IMR-90 (cell line): ENCODE data around the gene TP53AIP1. TPM values are rescaled to one million over a fixed set of nuclear protein-coding genes. Genes with fewer than 3 reads are reported as not detected.
A peak's percentile ranks its signal among the peaks of the same experiment; 100 is the strongest.

Experiments used
- ATAC-seq: fragments of 200-7000 bp; cut with Tn5 transposase; 2 replicates; pipeline ENCODE4 v1.9.1; 2020; ENCODE audit warnings: low read depth, mild to moderate bottlenecking, moderate library complexity
- BruUV-seq: library from RNA; stranded (reverse); fragments of 400-500 nt; replicated peaks from 2 replicates; lab custom pipeline; 2021; lab: Mats Ljungman, UMichigan
- CTCF ChIA-PET: fragments of 300-600 bp; formaldehyde crosslinking; extraction: SDS; loops from one replicate; lab custom pipeline; 2021; ENCODE audit warnings: antibody characterized with exemption; lab: Yijun Ruan, JAX
- POLR2A ChIA-PET: fragments of 300-600 bp; sonication (Branson Sonifier 250); formaldehyde crosslinking; loops from one replicate; lab custom pipeline; 2022; ENCODE audit warnings: antibody characterized with exemption; ENCODE audit not compliant: unreplicated experiment; lab: Charles Lee
- DNase-seq: peaks from one replicate; pipeline ENCODE4 v3.0.0; 2013
- H2AFZ ChIP-seq: replicated peaks from 2 replicates; pipeline ENCODE3; 2013; ENCODE audit warnings: low read length, mild to moderate bottlenecking; ENCODE audit not compliant: poor library complexity
- H2AK5ac ChIP-seq: 2 replicates; pipeline ENCODE4 v1.6.1; 2013; ENCODE audit warnings: low read depth, low read length, inconsistent platforms
- H2AK9ac ChIP-seq: replicated peaks from 2 replicates; pipeline ENCODE3; 2013; ENCODE audit warnings: mild to moderate bottlenecking, low read depth, low read length, moderate library complexity; ENCODE audit not compliant: poor library complexity
- H2BK120ac ChIP-seq: 2 replicates; pipeline ENCODE4 v1.6.1; 2013; ENCODE audit warnings: low read depth, low read length, inconsistent platforms
- H2BK15ac ChIP-seq: 3 replicates; pipeline ENCODE4 v1.6.1; 2013; ENCODE audit warnings: low read depth, low read length, inconsistent platforms
- H2BK20ac ChIP-seq: 2 replicates; pipeline ENCODE4 v1.6.1; 2013; ENCODE audit warnings: low read depth, mild to moderate bottlenecking, inconsistent platforms, low read length, moderate library complexity
- H2BK5ac ChIP-seq: 2 replicates; pipeline ENCODE4 v1.6.1; 2013; ENCODE audit warnings: mild to moderate bottlenecking, low read depth, low read length, inconsistent platforms; ENCODE audit not compliant: poor library complexity, severe bottlenecking
- H3K14ac ChIP-seq: replicated peaks from 2 replicates; pipeline ENCODE4 v1.6.1; 2013; ENCODE audit warnings: low read depth, low read length, inconsistent platforms
- H3K18ac ChIP-seq: 2 replicates; pipeline ENCODE4 v1.6.1; 2013; ENCODE audit warnings: low read depth, low read length, control low read depth
- H3K23ac ChIP-seq: 2 replicates; pipeline ENCODE4 v1.6.1; 2013; ENCODE audit warnings: low read depth, low read length, inconsistent platforms
- H3K27ac ChIP-seq: 2 replicates; pipeline ENCODE4 v1.5.1; 2013; ENCODE audit warnings: mild to moderate bottlenecking, control low read depth, low read length; ENCODE audit not compliant: insufficient read depth
- H3K27me3 ChIP-seq: 2 replicates; pipeline ENCODE4 v1.6.1; 2013; ENCODE audit warnings: low read length; ENCODE audit not compliant: control insufficient read depth, insufficient read depth
- H3K36me3 ChIP-seq: 2 replicates; pipeline ENCODE4 v1.6.1; 2013; ENCODE audit warnings: low read length, mixed read lengths; ENCODE audit not compliant: control insufficient read depth, insufficient read depth
- H3K4ac ChIP-seq: 2 replicates; pipeline ENCODE4 v1.6.1; 2013; ENCODE audit warnings: low read depth, low read length, inconsistent platforms
- H3K4me1 ChIP-seq: 2 replicates; pipeline ENCODE4 v1.6.1; 2013; ENCODE audit warnings: low read length, mixed read lengths; ENCODE audit not compliant: control insufficient read depth, insufficient read depth
- H3K4me2 ChIP-seq: 2 replicates; pipeline ENCODE4 v1.6.1; 2013; ENCODE audit warnings: low read depth, mild to moderate bottlenecking, control low read depth, low read length, moderate library complexity
- H3K4me3 ChIP-seq: 2 replicates; pipeline ENCODE4 v1.5.1; 2013; ENCODE audit warnings: low read depth, mild to moderate bottlenecking, control low read depth, low read length, moderate library complexity; ENCODE audit not compliant: insufficient read depth
- H3K56ac ChIP-seq: 2 replicates; pipeline ENCODE4 v1.6.1; 2013; ENCODE audit warnings: low read length, inconsistent platforms; ENCODE audit not compliant: insufficient read depth; ENCODE audit errors: extremely low read depth
- H3K79me1 ChIP-seq, 2 experiments: 2 replicates each; pipeline ENCODE4 v1.6.1; 2013; ENCODE audit warnings: low read length in 2 of 2, inconsistent platforms in 1 of 2, low read depth in 1 of 2
- H3K9ac ChIP-seq: 2 replicates; pipeline ENCODE4 v1.6.1; 2013; ENCODE audit warnings: low read depth, low read length, control low read depth
- H3K9me1 ChIP-seq: 2 replicates; pipeline ENCODE4 v1.6.1; 2013; ENCODE audit warnings: low read length, inconsistent platforms; ENCODE audit not compliant: insufficient read depth
- H3K9me3 ChIP-seq: 2 replicates; pipeline ENCODE4 v1.6.1; 2013; ENCODE audit warnings: low read length; ENCODE audit not compliant: control insufficient read depth, insufficient read depth
- H4K20me1 ChIP-seq: 2 replicates; pipeline ENCODE4 v1.6.1; 2013; ENCODE audit warnings: low read length, inconsistent platforms; ENCODE audit not compliant: insufficient read depth
- H4K5ac ChIP-seq: 2 replicates; pipeline ENCODE4 v1.6.1; 2013; ENCODE audit warnings: mild to moderate bottlenecking, low read depth, low read length, control low read depth
- H4K8ac ChIP-seq, 2 experiments: 2 replicates each; pipeline ENCODE4 v1.6.1; 2013; ENCODE audit warnings: low read depth in 2 of 2, low read length in 2 of 2, control low read depth in 1 of 2, inconsistent platforms in 1 of 2
- H4K91ac ChIP-seq: 2 replicates; pipeline ENCODE4 v1.6.1; 2013; ENCODE audit warnings: low read depth, low read length, inconsistent platforms; ENCODE audit not compliant: insufficient read depth
- BHLHE40 ChIP-seq: fragments of 150-350 bp; IDR thresholded peaks from 2 replicates; pipeline ENCODE4 v1.6.1; 2016; ENCODE audit warnings: mild to moderate bottlenecking, low read depth, low read length
- CEBPB ChIP-seq: IDR thresholded peaks from 2 replicates; pipeline ENCODE4 v1.6.1; 2012; ENCODE audit warnings: low read depth, low read length, improper control_type of control experiment
- CHD1 ChIP-seq: IDR thresholded peaks from 2 replicates; pipeline ENCODE4 v1.6.1; 2012; ENCODE audit warnings: low read depth, low read length, improper control_type of control experiment
- CTCF ChIP-seq: conservative IDR thresholded peaks from 2 replicates; pipeline ENCODE4 v1.5.1; 2012; ENCODE audit warnings: mild to moderate bottlenecking, low read depth, low read length, improper control_type of control experiment
- ELK1 ChIP-seq: fragments of 150-350 bp; IDR thresholded peaks from 2 replicates; pipeline ENCODE4 v1.6.1; 2016; ENCODE audit warnings: low read depth, mild to moderate bottlenecking, low read length, moderate library complexity, borderline replicate concordance
- FOS ChIP-seq: fragments of 150-350 bp; IDR thresholded peaks from 2 replicates; pipeline ENCODE4 v1.6.1; 2016; ENCODE audit warnings: low read depth, low read length
- MAFK ChIP-seq: IDR thresholded peaks from 2 replicates; pipeline ENCODE4 v1.6.1; 2012; ENCODE audit warnings: low read depth, low read length, improper control_type of control experiment
- MAZ ChIP-seq: IDR thresholded peaks from 2 replicates; pipeline ENCODE4 v1.6.1; 2012; ENCODE audit warnings: low read depth, mild to moderate bottlenecking, low read length, improper control_type of control experiment, moderate library complexity, borderline replicate concordance
- MXI1 ChIP-seq: IDR thresholded peaks from 2 replicates; pipeline ENCODE4 v1.6.1; 2012; ENCODE audit warnings: low read depth, mild to moderate bottlenecking, low read length, moderate library complexity, borderline replicate concordance
- NFE2L2 ChIP-seq: fragments of 150-350 bp; IDR thresholded peaks from 2 replicates; pipeline ENCODE4 v1.6.1; 2016; ENCODE audit warnings: low read depth, mild to moderate bottlenecking, low read length
- POLR2A ChIP-seq: IDR thresholded peaks from 2 replicates; pipeline ENCODE4 v1.6.1; 2012; ENCODE audit warnings: mild to moderate bottlenecking, low read depth, low read length
- RAD21 ChIP-seq: IDR thresholded peaks from 2 replicates; pipeline ENCODE4 v1.6.1; 2012; ENCODE audit warnings: low read length, improper control_type of control experiment
- RFX5 ChIP-seq: IDR thresholded peaks from 2 replicates; pipeline ENCODE4 v1.8.0; 2012; ENCODE audit warnings: low read depth, mild to moderate bottlenecking, low read length, moderate library complexity
- SMC3 ChIP-seq: fragments of 150-350 bp; IDR thresholded peaks from 2 replicates; pipeline ENCODE4 v1.6.1; 2016; ENCODE audit warnings: low read depth, mild to moderate bottlenecking, antibody characterized with exemption, low read length, moderate library complexity
- USF2 ChIP-seq: fragments of 150-350 bp; IDR thresholded peaks from 2 replicates; pipeline ENCODE4 v1.6.1; 2017; ENCODE audit warnings: mild to moderate bottlenecking, antibody characterized with exemption, low read length, low read depth
- WGBS, 2 experiments: methylation state at CpG; one replicate each; pipeline versions ENCODE4 v1.1.5 to v1.1.7; 2013; ENCODE audit warnings: missing lambda C conversion rate in 2 of 2; ENCODE audit not compliant: insufficient read length in 1 of 2; ENCODE audit errors: extremely low coverage in 2 of 2; 5-methylcytosine and 5-hydroxymethylcytosine counted together
- dilution Hi-C: fragments of 300-500 bp; cut with HindIII; formaldehyde crosslinking; loops from one replicate; pipeline ENCODE4 v1.14.3; 2018; ENCODE audit warnings: low sequenced_read_pairs; ENCODE audit not compliant: unreplicated experiment
- in situ Hi-C: fragments of 300-500 bp; cut with MboI; formaldehyde crosslinking; loops from 3 replicates; pipeline ENCODE4 v1.14.3; 2019; ENCODE audit warnings: low sequenced_read_pairs, inconsistent platforms, mixed read lengths
- intact Hi-C: fragments of 100-400 bp; cut with micrococcal nuclease; formaldehyde crosslinking; loops from 2 replicates; pipeline ENCODE4 v1.10.0; 2022
- polyA plus RNA-seq, 3 experiments: library from polyadenylated mRNA; depleted of rRNA; stranded (reverse); fragments of >200 nt; gene quantifications; 2 replicates each; pipeline ENCODE4 v1.2.3, GENCODE V29; 2012; ENCODE audit warnings: low replicate concordance in 1 of 3
- total RNA-seq: library from RNA; depleted of rRNA; stranded (reverse); fragments of >200 nt; gene quantifications from 2 replicates; pipeline ENCODE4 v1.2.3, GENCODE V29; 2012

Gene TP53AIP1
- total and polyA plus RNA-seq, 2 of the 4 experiments (the other 2 are of a cell fraction) = not detected

- no peak overlapping the region for H2BK15ac ChIP-seq
- no peak for ATAC-seq
- dilution Hi-C loops (no loop called here), in situ Hi-C loops (no loop called here), intact Hi-C loops (no loop called here)
- no peaks in the 10 kb centered on the region for H3K9me3 ChIP-seq
- H3K36me3 ChIP-seq = no peaks in the 10 kb centered on the region
- no peak overlapping the region for H3K18ac ChIP-seq
- ChIA-PET POLR2A (no interaction called here), CTCF (no interaction called here)
- H3K4me2 ChIP-seq = no peak overlapping the region
- H3K9ac ChIP-seq = no peak overlapping the region
- no peak overlapping the region for H2AFZ ChIP-seq
- H2BK5ac ChIP-seq = no peak overlapping the region
- no peak overlapping the region for H2BK120ac ChIP-seq
- no peak overlapping the region for H3K4me3 ChIP-seq
- no peaks in the 10 kb centered on the region for H3K79me1 ChIP-seq
- WGBS, 2 experiments = 83% methylated on average over 3 of the region's 13 CpGs; no CpG with 5 or more reads in 1 of the 2 experiments
- no peak overlapping the region for H4K91ac ChIP-seq
- no peak overlapping the region for H2AK5ac ChIP-seq
- no peak overlapping the region for H3K27ac ChIP-seq
- H3K4me1 ChIP-seq = peaks cover 6% of the 10 kb centered on the region; the same call in 1 of the 2 replicates
- no peak overlapping the region for H4K8ac ChIP-seq
- H3K56ac ChIP-seq = no peak overlapping the region
- DNase-seq = peak; percentile 66
- H3K4ac ChIP-seq = no peak overlapping the region
- no peaks in the 10 kb centered on the region for H4K20me1 ChIP-seq
- BruUV-seq = no TSS peak
- H3K27me3 ChIP-seq = peaks cover 2% of the 10 kb centered on the region; the same call in 1 of the 2 replicates
- no peaks in the 10 kb centered on the region for H3K9me1 ChIP-seq
- H2BK20ac ChIP-seq = no peak overlapping the region
- H3K23ac ChIP-seq = no peak overlapping the region
- H3K14ac ChIP-seq = no peak overlapping the region
- H4K5ac ChIP-seq = no peak overlapping the region
- H2AK9ac ChIP-seq = no peak overlapping the region
- TF ChIP-seq NFE2L2 = no peak
- TF ChIP-seq ELK1 = no peak
- no peak for TF ChIP-seq CEBPB
- no peak for TF ChIP-seq MAFK
- TF ChIP-seq CHD1 = no peak
- no peak for TF ChIP-seq RFX5
- TF ChIP-seq SMC3 = no peak
- TF ChIP-seq POLR2A = no peak
- no peak for TF ChIP-seq USF2
- TF ChIP-seq MAZ = no peak
- no peak for TF ChIP-seq CTCF
- TF ChIP-seq FOS = peak; percentile 11; the same call in 1 of the 2 replicates
- TF ChIP-seq RAD21 = no peak
- TF ChIP-seq BHLHE40 = no peak
- TF ChIP-seq MXI1 = no peak
These were observed 43.9 kb downstream of the TP53AIP1 start for GRCh38 chr11:128898580-128899344.
